ENCODE measurements around the gene SNX25. TPM values are rescaled to one million over a fixed set of nuclear protein-coding genes. Genes with fewer than 3 reads are reported as not detected.
A peak's percentile ranks its signal among the peaks of the same experiment; 100 is the strongest.

Gene SNX25
- total RNA-seq, 3 donors from 2014 or later (not counting 1 experiment from before 2014, with no cell fraction given): 15.5 to 18.0 (median 16.6) TPM

GRCh38 chr4:185334326-185334725 lies 124.9 kb downstream of the SNX25 start:
- Mint-ChIP-seq H3K27me3 (ENCODE audit: low read depth in 2 of 2) (no peaks in the 10 kb centered on the region), H3K36me3 (peaks cover 8% of the 10 kb centered on the region), H3K9me3 (no peaks in the 10 kb centered on the region), H3K4me1 (peaks cover 5% of the 10 kb centered on the region in 2 donors), H3K4me3 (no peak overlapping the region), H3K27ac (no peak overlapping the region)
- Histone ChIP-seq H3K4me3 (ENCODE audit: low read length) (no peak overlapping the region), H3K4me1 (ENCODE audit: control insufficient read depth, insufficient read depth, low read length) (no peaks in the 10 kb centered on the region), H3K27me3 (ENCODE audit: control insufficient read depth, insufficient read depth, low read length) (no peaks in the 10 kb centered on the region), H3K36me3 (ENCODE audit: control insufficient read depth, insufficient read depth, low read length) (peaks cover 2% of the 10 kb centered on the region), H3K9me3 (ENCODE audit: control insufficient read depth, insufficient read depth, low read length) (no peaks in the 10 kb centered on the region), H3K27ac (ENCODE audit: low read length) (no peak overlapping the region)
- DNase-seq (no peak), ATAC-seq (no peak)
- intact Hi-C loops (cut with micrococcal nuclease): no loop called here
- TF ChIP-seq CTCF (IDR thresholded peaks at IDR 0.05): no peak
- 100% methylated on average over 2 of the region's 4 CpGs for WGBS (ENCODE audit: insufficient coverage)

GRCh38 chr4:185335579-185335978 lies 126.2 kb downstream of the SNX25 start:
- Histone ChIP-seq H3K27ac (ENCODE audit: low read length) (no peak overlapping the region), H3K27me3 (ENCODE audit: control insufficient read depth, insufficient read depth, low read length) (no peaks in the 10 kb centered on the region), H3K9me3 (ENCODE audit: control insufficient read depth, insufficient read depth, low read length) (no peaks in the 10 kb centered on the region), H3K4me1 (ENCODE audit: control insufficient read depth, insufficient read depth, low read length) (no peaks in the 10 kb centered on the region), H3K36me3 (ENCODE audit: control insufficient read depth, insufficient read depth, low read length) (peaks cover 2% of the 10 kb centered on the region), H3K4me3 (ENCODE audit: low read length) (no peak overlapping the region)
- no peak overlapping the region for H3K4me3 Mint-ChIP-seq
- no peaks in the 10 kb centered on the region for H3K9me3 Mint-ChIP-seq
- H3K36me3 Mint-ChIP-seq: peaks cover 14% of the 10 kb centered on the region
- peaks cover 0 to 5% of the 10 kb centered on the region in 2 donors for H3K4me1 Mint-ChIP-seq
- DNase-seq (no peak), ATAC-seq (no peak)
- intact Hi-C loops (cut with micrococcal nuclease): no loop called here
- no peaks in the 10 kb centered on the region for H3K27me3 Mint-ChIP-seq (ENCODE audit: low read depth in 2 of 2)
- H3K27ac Mint-ChIP-seq: no peak overlapping the region
- TF ChIP-seq CTCF (IDR thresholded peaks at IDR 0.05): no peak
- WGBS (ENCODE audit: insufficient coverage): 100% methylated on average over 1 of the region's 1 CpG

DNA sequence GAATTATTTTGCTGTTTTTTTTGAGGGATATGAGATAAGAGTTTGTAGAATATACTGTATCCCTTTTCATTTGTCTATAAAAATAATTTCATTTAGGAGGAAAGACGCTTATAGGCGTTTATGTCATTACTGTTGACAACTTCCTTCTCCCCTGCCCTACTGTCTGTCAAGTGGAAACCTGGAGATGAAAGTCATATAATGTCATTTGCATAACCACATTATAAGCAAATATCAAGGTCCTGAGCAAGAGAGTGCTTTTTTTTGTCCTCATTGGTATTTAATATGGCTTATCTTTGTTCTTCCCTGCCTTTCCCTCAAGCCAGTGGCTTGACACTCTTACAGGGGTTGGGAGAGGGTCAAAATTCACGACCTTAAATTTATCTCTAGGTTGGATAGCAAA lies 130.5 kb downstream of the SNX25 start:
- Mint-ChIP-seq H3K4me3 (no peak overlapping the region), H3K27ac (no peak overlapping the region), H3K9me3 (no peaks in the 10 kb centered on the region), H3K27me3 (ENCODE audit: low read depth in 2 of 2) (no peaks in the 10 kb centered on the region), H3K4me1 (peaks cover 9% of the 10 kb centered on the region in 2 donors), H3K36me3 (peaks cover 14% of the 10 kb centered on the region)
- Histone ChIP-seq H3K27ac (ENCODE audit: low read length) (no peak overlapping the region), H3K4me1 (ENCODE audit: control insufficient read depth, insufficient read depth, low read length) (peaks cover under 1% of the 10 kb centered on the region), H3K36me3 (ENCODE audit: control insufficient read depth, insufficient read depth, low read length) (peaks cover 4% of the 10 kb centered on the region), H3K4me3 (ENCODE audit: low read length) (no peak overlapping the region), H3K27me3 (ENCODE audit: control insufficient read depth, insufficient read depth, low read length) (no peaks in the 10 kb centered on the region), H3K9me3 (ENCODE audit: control insufficient read depth, insufficient read depth, low read length) (no peaks in the 10 kb centered on the region)
- DNase-seq: peak in 1 of 2 donors; percentile 12
- intact Hi-C loops (cut with micrococcal nuclease): no loop called here
- WGBS (ENCODE audit: insufficient coverage): 100% methylated on average over 1 of the region's 3 CpGs
- no peak for ATAC-seq
- TF ChIP-seq CTCF (IDR thresholded peaks at IDR 0.05): no peak

- no peaks in the 10 kb centered on the region for H3K9me3 ChIP-seq (ENCODE audit: control insufficient read depth, insufficient read depth, low read length)
- peaks cover 9 to 13% of the 10 kb centered on the region in 2 donors for H3K4me1 Mint-ChIP-seq
- no peaks in the 10 kb centered on the region for H3K27me3 Mint-ChIP-seq (ENCODE audit: low read depth in 2 of 2)
- TF ChIP-seq CTCF (IDR thresholded peaks at IDR 0.05): no peak
- H3K27me3 ChIP-seq (ENCODE audit: control insufficient read depth, insufficient read depth, low read length): no peaks in the 10 kb centered on the region
- H3K9me3 Mint-ChIP-seq: no peaks in the 10 kb centered on the region
- peaks cover 9% of the 10 kb centered on the region for H3K4me1 ChIP-seq (ENCODE audit: control insufficient read depth, insufficient read depth, low read length)
- no peak overlapping the region for H3K27ac ChIP-seq (ENCODE audit: low read length)
- WGBS (ENCODE audit: insufficient coverage): 85% methylated on average over 1 of the region's 2 CpGs
- H3K4me3 Mint-ChIP-seq: no peak overlapping the region
- peaks cover 14% of the 10 kb centered on the region for H3K36me3 Mint-ChIP-seq
- ATAC-seq (peak in 1 of 3 donors; percentile 48), DNase-seq (no peak)
- intact Hi-C loops (cut with micrococcal nuclease): no loop called here
- peaks cover 4% of the 10 kb centered on the region for H3K36me3 ChIP-seq (ENCODE audit: control insufficient read depth, insufficient read depth, low read length)
- H3K4me3 ChIP-seq (ENCODE audit: low read length): no peak overlapping the region
- no peak overlapping the region for H3K27ac Mint-ChIP-seq
Observed at GRCh38 chr4:185341377-185341776, 132.0 kb downstream of the SNX25 start.

Data from natural killer cell (primary cell).